Omental fat pad (tissue), 4 donors: ENCODE measurements around the gene RAB13. TPM values are rescaled to one million over a fixed set of nuclear protein-coding genes. Genes with fewer than 3 reads are reported as not detected.
"Not testable (repeated sequence)": the region's sequence is repeated elsewhere in the genome, so short reads cannot be mapped to it uniquely, and the experiment has no call there.

ENCODE experiments used
- ATAC-seq: fragments of 150-250 bp; one replicate; pipeline ENCODE4 v1.9.1; 2016; ENCODE audit warnings: mild to moderate bottlenecking, moderate library complexity; ENCODE audit not compliant: low FRiP score
- DNase-seq: peaks from one replicate; pipeline ENCODE4 v3.0.0-alpha.2; 2019; ENCODE audit warnings: low spot score
- CTCF ChIP-seq, 3 donors: fragments of 450-650 bp; IDR thresholded peaks; one replicate each; pipeline ENCODE4 v1.5.1; 2016 to 2017; ENCODE audit warnings: antibody characterized with exemption in 3 of 3, mild to moderate bottlenecking in 3 of 3, moderate library complexity in 2 of 3
- total RNA-seq, 4 donors: library from RNA; depleted of rRNA; stranded (reverse); fragments of >200 nt; gene quantifications; one replicate each; pipeline ENCODE4 v1.1.0, GENCODE V29; 2016

Gene RAB13
- 10 to 100 TPM; 62.7 to 87.5 (median 78.3) TPM for total RNA-seq

GRCh38 chr1:153985941-153986761 is at the start of gene RAB13:
TSS of gene RAB13 (minus strand) at chr1:153986339. CDS start at chr1:153986236, 103 bp downstream.
- peak; percentile 86 for ATAC-seq
- no peak for TF ChIP-seq CTCF (IDR thresholded peaks at IDR 0.05)
- peak; percentile 49 for DNase-seq

- DNase-seq, ATAC-seq: not testable (repeated sequence)
Observed at GRCh38 chr1:154033697-154034096, 47.6 kb upstream of the RAB13 start.

GRCh38 chr1:154019940-154020339 is 33.8 kb upstream of the RAB13 start:
- ATAC-seq, result no peak
- no peak for DNase-seq
- no peak for TF ChIP-seq CTCF (IDR thresholded peaks at IDR 0.05)

- no peak for DNase-seq
- ATAC-seq, result no peak
- TF ChIP-seq CTCF (IDR thresholded peaks at IDR 0.05), result no peak
Observed at GRCh38 chr1:154019269-154019668, 33.1 kb upstream of the RAB13 start.

- ATAC-seq, result no peak
- DNase-seq, result no peak
- TF ChIP-seq CTCF (IDR thresholded peaks at IDR 0.05), result no peak
Observed at GRCh38 chr1:154014154-154014907, 28.2 kb upstream of the RAB13 start.

GRCh38 chr1:154012543-154012942 is 26.4 kb upstream of the RAB13 start:
- not testable (repeated sequence) for ATAC-seq, DNase-seq

- no peak for ATAC-seq
- TF ChIP-seq CTCF (IDR thresholded peaks at IDR 0.05), result no peak
- no peak for DNase-seq
Observed at GRCh38 chr1:154012129-154012528, 26.0 kb upstream of the RAB13 start.

- no peak for DNase-seq
- ATAC-seq, result no peak
- no peak for TF ChIP-seq CTCF (IDR thresholded peaks at IDR 0.05)
Observed at GRCh38 chr1:154006136-154006535, 20.0 kb upstream of the RAB13 start.
